ENCODE measurements around the gene ZNF143. TPM values are rescaled to one million over a fixed set of nuclear protein-coding genes. Genes with fewer than 3 reads are reported as not detected.

Gene ZNF143
- total and polyA plus RNA-seq, 2 of the 13 experiments (the other 11 are each of a cell fraction or from before 2014, with no cell fraction given): 22.4 to 35.6 TPM

DNA sequence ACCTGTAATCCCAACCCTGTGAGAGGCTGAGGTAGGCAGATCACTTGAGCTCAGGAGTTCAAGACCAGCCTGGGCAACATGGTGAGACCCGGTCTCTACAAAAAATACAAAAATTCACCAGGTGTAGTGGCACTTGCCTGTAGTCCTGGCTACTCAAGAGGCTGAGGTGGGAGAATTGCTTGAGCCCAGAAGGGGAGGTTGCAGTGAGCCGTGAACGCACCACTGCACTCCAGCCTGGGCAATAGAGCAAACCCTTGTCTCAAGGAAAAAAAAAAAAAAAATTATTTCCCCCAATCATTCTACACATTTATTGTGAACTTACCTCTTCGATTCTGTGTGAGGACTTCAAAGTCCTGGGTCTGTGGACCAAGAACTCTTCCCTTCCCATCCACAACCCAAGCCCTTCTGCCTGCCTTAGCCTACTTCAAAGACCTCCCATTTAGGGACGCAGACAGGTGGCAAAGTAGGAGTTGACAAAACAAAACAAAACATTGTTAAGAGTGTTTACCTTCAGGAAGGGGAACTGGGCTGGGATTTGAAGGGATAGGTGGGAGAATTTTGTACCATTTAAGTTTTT is 108.9 kb downstream of the ZNF143 start (continued):
- TF ChIP-seq, protein P1, sequence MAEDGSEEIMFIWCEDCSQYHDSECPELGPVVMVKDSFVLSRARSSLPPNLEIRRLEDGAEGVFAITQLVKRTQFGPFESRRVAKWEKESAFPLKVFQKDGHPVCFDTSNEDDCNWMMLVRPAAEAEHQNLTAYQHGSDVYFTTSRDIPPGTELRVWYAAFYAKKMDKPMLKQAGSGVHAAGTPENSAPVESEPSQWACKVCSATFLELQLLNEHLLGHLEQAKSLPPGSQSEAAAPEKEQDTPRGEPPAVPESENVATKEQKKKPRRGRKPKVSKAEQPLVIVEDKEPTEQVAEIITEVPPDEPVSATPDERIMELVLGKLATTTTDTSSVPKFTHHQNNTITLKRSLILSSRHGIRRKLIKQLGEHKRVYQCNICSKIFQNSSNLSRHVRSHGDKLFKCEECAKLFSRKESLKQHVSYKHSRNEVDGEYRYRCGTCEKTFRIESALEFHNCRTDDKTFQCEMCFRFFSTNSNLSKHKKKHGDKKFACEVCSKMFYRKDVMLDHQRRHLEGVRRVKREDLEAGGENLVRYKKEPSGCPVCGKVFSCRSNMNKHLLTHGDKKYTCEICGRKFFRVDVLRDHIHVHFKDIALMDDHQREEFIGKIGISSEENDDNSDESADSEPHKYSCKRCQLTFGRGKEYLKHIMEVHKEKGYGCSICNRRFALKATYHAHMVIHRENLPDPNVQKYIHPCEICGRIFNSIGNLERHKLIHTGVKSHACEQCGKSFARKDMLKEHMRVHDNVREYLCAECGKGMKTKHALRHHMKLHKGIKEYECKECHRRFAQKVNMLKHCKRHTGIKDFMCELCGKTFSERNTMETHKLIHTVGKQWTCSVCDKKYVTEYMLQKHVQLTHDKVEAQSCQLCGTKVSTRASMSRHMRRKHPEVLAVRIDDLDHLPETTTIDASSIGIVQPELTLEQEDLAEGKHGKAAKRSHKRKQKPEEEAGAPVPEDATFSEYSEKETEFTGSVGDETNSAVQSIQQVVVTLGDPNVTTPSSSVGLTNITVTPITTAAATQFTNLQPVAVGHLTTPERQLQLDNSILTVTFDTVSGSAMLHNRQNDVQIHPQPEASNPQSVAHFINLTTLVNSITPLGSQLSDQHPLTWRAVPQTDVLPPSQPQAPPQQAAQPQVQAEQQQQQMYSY (CRISPR knock-in tag; IDR thresholded peaks at IDR 0.05): peak; percentile 93
- TF ChIP-seq RAD21 (CRISPR knock-in tag; IDR thresholded peaks at IDR 0.05) (no peak), TFDP1 (CRISPR knock-in tag; IDR thresholded peaks at IDR 0.05; ENCODE audit: borderline replicate concordance) (peak; percentile 3; the same call in 1 of the 2 replicates), ZNF615 (CRISPR knock-in tag; IDR thresholded peaks at IDR 0.05; ENCODE audit: borderline replicate concordance) (no peak), ZNF546 (CRISPR knock-in tag; conservative IDR thresholded peaks at IDR 0.05) (0 out of 2 replicates have a peak, but pooled peaks have one; percentile 28), PAX8 (CRISPR knock-in tag; IDR thresholded peaks at IDR 0.05; ENCODE audit: borderline replicate concordance) (0 out of 2 replicates have a peak, but pooled peaks have one; percentile 15), YEATS2 (CRISPR knock-in tag; IDR thresholded peaks at IDR 0.05; ENCODE audit: borderline replicate concordance) (no peak), KDM5A (IDR thresholded peaks at IDR 0.05; ENCODE audit: borderline replicate concordance, low read length) (0 out of 2 replicates have a peak, but pooled peaks have one; percentile 2), ISX (CRISPR knock-in tag; conservative IDR thresholded peaks at IDR 0.05) (no peak), ZNF558 (CRISPR knock-in tag; IDR thresholded peaks at IDR 0.05; ENCODE audit: borderline replicate concordance) (no peak), RBM22 (optimal IDR thresholded peaks at IDR 0.05; ENCODE audit: low read length) (no peak), NFYC (CRISPR knock-in tag; IDR thresholded peaks at IDR 0.05) (no peak), ZNF33A (CRISPR knock-in tag; IDR thresholded peaks at IDR 0.05; ENCODE audit: borderline replicate concordance) (0 out of 2 replicates have a peak, but pooled peaks have one; percentile 39), ZNF501 (CRISPR knock-in tag; IDR thresholded peaks at IDR 0.05) (peak; percentile 78; the same call in 1 of the 2 replicates), CBX1 (IDR thresholded peaks at IDR 0.05; ENCODE audit: low read depth) (no peak), HOXA7 (CRISPR knock-in tag; IDR thresholded peaks at IDR 0.05) (no peak), ZNF577 (CRISPR knock-in tag; IDR thresholded peaks at IDR 0.05; ENCODE audit: borderline replicate concordance, low read depth) (no peak), RBAK (CRISPR knock-in tag; IDR thresholded peaks at IDR 0.05) (no peak), ZSCAN25 (CRISPR knock-in tag; IDR thresholded peaks at IDR 0.05) (no peak), PHF5A (CRISPR knock-in tag; IDR thresholded peaks at IDR 0.05; ENCODE audit: low read depth, unreplicated experiment) (no peak), FOXA1 (IDR thresholded peaks at IDR 0.05) (no peak), FOXA1 (CRISPR knock-in tag; IDR thresholded peaks at IDR 0.05) (no peak)
- TF ChIP-seq, protein P2, sequence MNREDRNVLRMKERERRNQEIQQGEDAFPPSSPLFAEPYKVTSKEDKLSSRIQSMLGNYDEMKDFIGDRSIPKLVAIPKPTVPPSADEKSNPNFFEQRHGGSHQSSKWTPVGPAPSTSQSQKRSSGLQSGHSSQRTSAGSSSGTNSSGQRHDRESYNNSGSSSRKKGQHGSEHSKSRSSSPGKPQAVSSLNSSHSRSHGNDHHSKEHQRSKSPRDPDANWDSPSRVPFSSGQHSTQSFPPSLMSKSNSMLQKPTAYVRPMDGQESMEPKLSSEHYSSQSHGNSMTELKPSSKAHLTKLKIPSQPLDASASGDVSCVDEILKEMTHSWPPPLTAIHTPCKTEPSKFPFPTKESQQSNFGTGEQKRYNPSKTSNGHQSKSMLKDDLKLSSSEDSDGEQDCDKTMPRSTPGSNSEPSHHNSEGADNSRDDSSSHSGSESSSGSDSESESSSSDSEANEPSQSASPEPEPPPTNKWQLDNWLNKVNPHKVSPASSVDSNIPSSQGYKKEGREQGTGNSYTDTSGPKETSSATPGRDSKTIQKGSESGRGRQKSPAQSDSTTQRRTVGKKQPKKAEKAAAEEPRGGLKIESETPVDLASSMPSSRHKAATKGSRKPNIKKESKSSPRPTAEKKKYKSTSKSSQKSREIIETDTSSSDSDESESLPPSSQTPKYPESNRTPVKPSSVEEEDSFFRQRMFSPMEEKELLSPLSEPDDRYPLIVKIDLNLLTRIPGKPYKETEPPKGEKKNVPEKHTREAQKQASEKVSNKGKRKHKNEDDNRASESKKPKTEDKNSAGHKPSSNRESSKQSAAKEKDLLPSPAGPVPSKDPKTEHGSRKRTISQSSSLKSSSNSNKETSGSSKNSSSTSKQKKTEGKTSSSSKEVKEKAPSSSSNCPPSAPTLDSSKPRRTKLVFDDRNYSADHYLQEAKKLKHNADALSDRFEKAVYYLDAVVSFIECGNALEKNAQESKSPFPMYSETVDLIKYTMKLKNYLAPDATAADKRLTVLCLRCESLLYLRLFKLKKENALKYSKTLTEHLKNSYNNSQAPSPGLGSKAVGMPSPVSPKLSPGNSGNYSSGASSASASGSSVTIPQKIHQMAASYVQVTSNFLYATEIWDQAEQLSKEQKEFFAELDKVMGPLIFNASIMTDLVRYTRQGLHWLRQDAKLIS (CRISPR knock-in tag; IDR thresholded peaks at IDR 0.05): no peak
